H9 (cell line): ENCODE results near the gene CTDSPL. TPM values are rescaled to one million over a fixed set of nuclear protein-coding genes. Genes with fewer than 3 reads are reported as not detected.
"Not testable (repeated sequence)": the region's sequence is repeated elsewhere in the genome, so short reads cannot be mapped to it uniquely, and the experiment has no call there.

Experiments
- DNase-seq: peaks from one replicate; pipeline ENCODE4 v3.0.0-alpha.2; 2017
- H2AFZ ChIP-seq: one replicate; pipeline ENCODE4 v1.6.1; 2013; ENCODE audit warnings: mild to moderate bottlenecking, low read length, control low read depth, moderate library complexity
- H2AK5ac ChIP-seq: 2 replicates; pipeline ENCODE4 v1.6.1; 2013; ENCODE audit warnings: low read length, control low read depth, mixed read lengths; ENCODE audit not compliant: insufficient read length
- H2BK120ac ChIP-seq: one replicate; pipeline ENCODE4 v1.6.1; 2013; ENCODE audit warnings: low read depth, mild to moderate bottlenecking, low read length, control low read depth, inconsistent platforms; ENCODE audit not compliant: poor library complexity, severe bottlenecking
- H2BK12ac ChIP-seq: 2 replicates; pipeline ENCODE4 v1.6.1; 2013; ENCODE audit warnings: low read length, control low read depth, mixed read lengths, low read depth; ENCODE audit not compliant: insufficient read length
- H2BK15ac ChIP-seq: 2 replicates; pipeline ENCODE4 v1.6.1; 2013; ENCODE audit warnings: low read depth, low read length, control low read depth
- H2BK20ac ChIP-seq: one replicate; pipeline ENCODE4 v1.6.1; 2013; ENCODE audit warnings: low read depth, mild to moderate bottlenecking, low read length, control low read depth, inconsistent platforms; ENCODE audit not compliant: poor library complexity, severe bottlenecking
- H2BK5ac ChIP-seq: 2 replicates; pipeline ENCODE4 v1.6.1; 2013; ENCODE audit warnings: low read length, control low read depth, mixed read lengths; ENCODE audit not compliant: insufficient read length
- H3K14ac ChIP-seq: 2 replicates; pipeline ENCODE4 v1.6.1; 2013; ENCODE audit warnings: low read length, control low read depth; ENCODE audit not compliant: insufficient read depth
- H3K18ac ChIP-seq: 2 replicates; pipeline ENCODE4 v1.6.1; 2013; ENCODE audit warnings: low read depth, mild to moderate bottlenecking, mixed read lengths, low read length, control low read depth; ENCODE audit not compliant: insufficient read length
- H3K23ac ChIP-seq: 2 replicates; pipeline ENCODE4 v1.6.1; 2013; ENCODE audit warnings: low read length, control low read depth, mixed read lengths, low read depth; ENCODE audit not compliant: insufficient read length
- H3K23me2 ChIP-seq: 2 replicates; pipeline ENCODE4 v1.6.1; 2013; ENCODE audit warnings: low read depth, mild to moderate bottlenecking, mixed read lengths, low read length, control low read depth; ENCODE audit not compliant: insufficient read length, poor library complexity, severe bottlenecking
- H3K27ac ChIP-seq: 2 replicates; pipeline ENCODE4 v1.5.1; 2013; ENCODE audit warnings: low read length, control low read depth, mixed read lengths, low read depth; ENCODE audit not compliant: insufficient read length
- H3K27me3 ChIP-seq: 2 replicates; pipeline ENCODE4 v1.6.1; 2013; ENCODE audit warnings: low read length, control low read depth, inconsistent platforms; ENCODE audit not compliant: insufficient read depth
- H3K4ac ChIP-seq: 2 replicates; pipeline ENCODE4 v1.6.1; 2013; ENCODE audit warnings: low read depth, mild to moderate bottlenecking, control low read depth, inconsistent platforms, low read length, moderate library complexity
- H3K4me1 ChIP-seq: 2 replicates; pipeline ENCODE4 v1.6.1; 2013; ENCODE audit warnings: low read length, control low read depth, inconsistent platforms; ENCODE audit not compliant: insufficient read depth
- H3K4me2 ChIP-seq: 2 replicates; pipeline ENCODE4 v1.6.1; 2013; ENCODE audit warnings: low read length, control low read depth, mixed read lengths; ENCODE audit not compliant: insufficient read length, insufficient read depth
- H3K56ac ChIP-seq: 2 replicates; pipeline ENCODE4 v1.6.1; 2013; ENCODE audit warnings: low read depth, mild to moderate bottlenecking, mixed read lengths, low read length, control low read depth; ENCODE audit not compliant: insufficient read length
- H3K79me1 ChIP-seq: 2 replicates; pipeline ENCODE4 v1.6.1; 2013; ENCODE audit warnings: low read depth, mild to moderate bottlenecking, moderate library complexity, low read length, control low read depth, inconsistent platforms; ENCODE audit not compliant: insufficient read depth, poor library complexity, severe bottlenecking
- H3K79me2 ChIP-seq: 2 replicates; pipeline ENCODE4 v1.6.1; 2013; ENCODE audit warnings: low read length, control low read depth, inconsistent platforms; ENCODE audit not compliant: insufficient read depth
- H3K9ac ChIP-seq: 2 replicates; pipeline ENCODE4 v1.6.1; 2013; ENCODE audit warnings: low read length, control low read depth, mixed read lengths; ENCODE audit not compliant: insufficient read length; ENCODE audit errors: extremely low read depth
- H3K9me3 ChIP-seq: one replicate; pipeline ENCODE4 v1.6.1; 2013; ENCODE audit warnings: low read depth, low read length, inconsistent platforms; ENCODE audit not compliant: control insufficient read depth
- H3T11ph ChIP-seq: one replicate; pipeline ENCODE4 v1.6.1; 2013; ENCODE audit warnings: mild to moderate bottlenecking, low read length, control low read depth, inconsistent platforms
- H4K20me1 ChIP-seq: one replicate; pipeline ENCODE4 v1.6.1; 2013; ENCODE audit not compliant: control insufficient read depth, insufficient read length, insufficient read depth
- H4K5ac ChIP-seq: 2 replicates; pipeline ENCODE4 v1.6.1; 2013; ENCODE audit warnings: low read depth, mild to moderate bottlenecking, mixed read lengths, low read length, control low read depth; ENCODE audit not compliant: insufficient read length
- H4K8ac ChIP-seq: replicated peaks from 2 replicates; pipeline ENCODE4 v1.6.1; 2013; ENCODE audit warnings: low read length, control low read depth, mixed read lengths, low read depth; ENCODE audit not compliant: insufficient read length
- H4K91ac ChIP-seq: 2 replicates; pipeline ENCODE4 v1.6.1; 2013; ENCODE audit warnings: low read depth, mild to moderate bottlenecking, moderate library complexity, mixed read lengths, low read length, control low read depth; ENCODE audit not compliant: insufficient read length
- H3K27ac Mint-ChIP-seq, 3 experiments: 2 replicates in 2 of 3; 3 replicates in 1 of 3; pipeline ENCODE4 v1.8.0; 2020 to 2021; ENCODE audit warnings: mixed read lengths in 3 of 3, mild to moderate bottlenecking in 1 of 3, moderate library complexity in 1 of 3
- H3K27me3 Mint-ChIP-seq: 2 replicates; pipeline ENCODE4 v1.8.0; 2021; ENCODE audit warnings: low read depth, mild to moderate bottlenecking, moderate library complexity, mixed read lengths
- H3K36me3 Mint-ChIP-seq, 3 experiments: 2 replicates in 2 of 3; 3 replicates in 1 of 3; pipeline ENCODE4 v1.8.0; 2020 to 2021; ENCODE audit warnings: low read depth in 3 of 3, mixed read lengths in 3 of 3; ENCODE audit not compliant: insufficient read depth in 1 of 3
- H3K4me1 Mint-ChIP-seq, 2 experiments: 2 replicates each; pipeline ENCODE4 v1.8.0; 2020; ENCODE audit warnings: mixed read lengths in 2 of 2
- H3K4me3 Mint-ChIP-seq, 2 experiments: 2 replicates in 1 of 2; 3 replicates in 1 of 2; pipeline ENCODE4 v1.8.0; 2020 to 2021; ENCODE audit warnings: mild to moderate bottlenecking in 2 of 2, mixed read lengths in 2 of 2, moderate library complexity in 1 of 2
- H3K9me3 Mint-ChIP-seq, 2 experiments: 2 replicates in 1 of 2; 3 replicates in 1 of 2; pipeline ENCODE4 v1.8.0; 2020; ENCODE audit warnings: mild to moderate bottlenecking in 2 of 2, mixed read lengths in 2 of 2, moderate library complexity in 1 of 2
- WGBS: extraction: QIAGEN DNeasy Blood & Tissue Kit; methylation state at CpG from one replicate; pipeline ENCODE4 v1.1.7; 2013; ENCODE audit warnings: missing lambda C conversion rate, low lambda C conversion rate, mixed read lengths; ENCODE audit not compliant: insufficient read length; ENCODE audit errors: extremely low coverage; 5-methylcytosine and 5-hydroxymethylcytosine counted together
- total RNA-seq: library from RNA; stranded (reverse); gene quantifications from 2 replicates; pipeline ENCODE4 v1.2.1, GENCODE V29; 2021
- TF ChIP-seq, protein P1 (sequence below): fragments of 200-600 bp; sonication (generic); conservative IDR thresholded peaks from 3 replicates; pipeline ENCODE4 v1.8.0; 2021; ENCODE audit warnings: antibody characterized with exemption, mild to moderate bottlenecking

Gene CTDSPL
- total RNA-seq, 1 experiment from 2014 or later = 20.8 TPM

- H3K9me3 Mint-ChIP-seq = no peaks in the 10 kb centered on the region
- TF ChIP-seq, protein P1, sequence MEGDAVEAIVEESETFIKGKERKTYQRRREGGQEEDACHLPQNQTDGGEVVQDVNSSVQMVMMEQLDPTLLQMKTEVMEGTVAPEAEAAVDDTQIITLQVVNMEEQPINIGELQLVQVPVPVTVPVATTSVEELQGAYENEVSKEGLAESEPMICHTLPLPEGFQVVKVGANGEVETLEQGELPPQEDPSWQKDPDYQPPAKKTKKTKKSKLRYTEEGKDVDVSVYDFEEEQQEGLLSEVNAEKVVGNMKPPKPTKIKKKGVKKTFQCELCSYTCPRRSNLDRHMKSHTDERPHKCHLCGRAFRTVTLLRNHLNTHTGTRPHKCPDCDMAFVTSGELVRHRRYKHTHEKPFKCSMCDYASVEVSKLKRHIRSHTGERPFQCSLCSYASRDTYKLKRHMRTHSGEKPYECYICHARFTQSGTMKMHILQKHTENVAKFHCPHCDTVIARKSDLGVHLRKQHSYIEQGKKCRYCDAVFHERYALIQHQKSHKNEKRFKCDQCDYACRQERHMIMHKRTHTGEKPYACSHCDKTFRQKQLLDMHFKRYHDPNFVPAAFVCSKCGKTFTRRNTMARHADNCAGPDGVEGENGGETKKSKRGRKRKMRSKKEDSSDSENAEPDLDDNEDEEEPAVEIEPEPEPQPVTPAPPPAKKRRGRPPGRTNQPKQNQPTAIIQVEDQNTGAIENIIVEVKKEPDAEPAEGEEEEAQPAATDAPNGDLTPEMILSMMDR = no peak
- Histone ChIP-seq H2AK5ac (no peak overlapping the region), H3T11ph (no peak overlapping the region), H2BK20ac (no peak overlapping the region), H3K79me1 (no peaks in the 10 kb centered on the region), H3K27me3 (no peaks in the 10 kb centered on the region), H4K5ac (no peak overlapping the region), H3K9me3 (no peaks in the 10 kb centered on the region), H4K20me1 (no peaks in the 10 kb centered on the region), H3K23ac (no peak overlapping the region), H2BK15ac (no peak overlapping the region), H4K91ac (no peak overlapping the region), H3K23me2 (no peaks in the 10 kb centered on the region), H2BK5ac (no peak overlapping the region), H3K4me1 (no peaks in the 10 kb centered on the region), H3K9ac (no peak overlapping the region), H3K4me2 (no peak overlapping the region), H2BK120ac (no peak overlapping the region), H3K18ac (no peak overlapping the region), H2BK12ac (no peak overlapping the region), H3K27ac (no peak overlapping the region), H3K4ac (no peak overlapping the region), H3K79me2 (no peaks in the 10 kb centered on the region), H4K8ac (no peak overlapping the region), H3K56ac (no peak overlapping the region), H3K14ac (no peak overlapping the region), H2AFZ (no peak overlapping the region)
- peaks cover 15 to 21% of the 10 kb centered on the region in 2 experiments for H3K4me1 Mint-ChIP-seq
- no peak overlapping the region for H3K4me3 Mint-ChIP-seq
- H3K27me3 Mint-ChIP-seq = no peaks in the 10 kb centered on the region; the same call in 1 of the 2 replicates
- DNase-seq = no peak
- H3K36me3 Mint-ChIP-seq = peaks cover 3 to 13% (median 9%) of the 10 kb centered on the region in 3 experiments
- no peak overlapping the region for H3K27ac Mint-ChIP-seq
These were observed 109.8 kb downstream of the CTDSPL start for GRCh38 chr3:37971467-37971866.

DNA sequence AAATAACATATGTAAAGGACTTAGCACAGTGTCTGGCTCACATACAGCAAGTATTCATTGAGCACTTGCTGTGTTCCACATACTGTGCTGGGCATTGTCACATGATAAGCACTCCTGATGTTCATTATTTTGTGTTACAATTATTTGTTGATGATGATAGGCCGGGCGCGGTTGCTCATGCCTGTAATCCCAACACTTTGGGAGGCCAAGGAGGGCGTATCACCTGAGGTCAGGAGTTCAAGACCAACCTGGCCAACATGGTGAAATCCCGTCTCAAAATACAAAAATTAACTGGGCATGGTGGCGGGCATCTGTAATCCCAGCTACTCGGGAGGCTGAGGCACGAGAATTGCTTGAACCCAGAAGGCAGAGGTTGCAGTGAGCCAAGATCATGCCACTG lies 110.4 kb downstream of the CTDSPL start:
- peaks cover 3 to 13% (median 9%) of the 10 kb centered on the region in 3 experiments for H3K36me3 Mint-ChIP-seq
- H4K5ac ChIP-seq, H3K14ac ChIP-seq, H3K4ac ChIP-seq, H2BK20ac ChIP-seq, H2AFZ ChIP-seq, H3K27me3 ChIP-seq, H4K20me1 ChIP-seq, H3K79me1 ChIP-seq, H2AK5ac ChIP-seq, H3K79me2 ChIP-seq, H2BK5ac ChIP-seq, H3T11ph ChIP-seq, H3K4me3 Mint-ChIP-seq, H3K27ac ChIP-seq, H3K56ac ChIP-seq, H3K4me2 ChIP-seq, H3K9me3 Mint-ChIP-seq, H3K27ac Mint-ChIP-seq, H4K8ac ChIP-seq, H3K23ac ChIP-seq, H3K9me3 ChIP-seq, H2BK15ac ChIP-seq, H3K9ac ChIP-seq, H2BK12ac ChIP-seq, H3K23me2 ChIP-seq, H3K18ac ChIP-seq, H3K4me1 ChIP-seq, H2BK120ac ChIP-seq, H4K91ac ChIP-seq, DNase-seq, H3K27me3 Mint-ChIP-seq: not testable (repeated sequence)
- WGBS = no CpG with 5 or more reads among the region's 8 CpGs
- H3K4me1 Mint-ChIP-seq = peaks cover 15 to 21% of the 10 kb centered on the region in 2 experiments
